PC-3 (cell line): Measurements from ENCODE around the gene LRRC8C. TPM values are rescaled to one million over a fixed set of nuclear protein-coding genes. Genes with fewer than 3 reads are reported as not detected.
A peak's percentile ranks its signal among the peaks of the same experiment; 100 is the strongest.
"Not testable (repeated sequence)": the region's sequence is repeated elsewhere in the genome, so short reads cannot be mapped to it uniquely, and the experiment has no call there.

ENCODE experiments used
- ATAC-seq: fragments of 200-7000 bp; cut with Tn5 transposase; 2 replicates; pipeline ENCODE4 v1.9.1; 2020; ENCODE audit warnings: mild to moderate bottlenecking, moderate library complexity
- BruUV-seq: library from RNA; stranded (reverse); fragments of 400-500 nt; replicated peaks from 2 replicates; lab custom pipeline; 2021; lab: Mats Ljungman, UMichigan
- CTCF ChIA-PET: fragments of 300-600 bp; sonication (Branson Sonifier 250); formaldehyde crosslinking; loops from one replicate; lab custom pipeline; 2022; ENCODE audit warnings: antibody characterized with exemption; lab: Charles Lee
- POLR2A ChIA-PET: fragments of 300-600 bp; sonication (Branson Sonifier 250); formaldehyde crosslinking; loops from one replicate; lab custom pipeline; 2022; ENCODE audit warnings: antibody characterized with exemption; ENCODE audit not compliant: unreplicated experiment; lab: Charles Lee
- DNase-seq: peaks from one replicate; pipeline ENCODE4 v3.0.0-alpha.2; 2015
- H2AFZ ChIP-seq: fragments of 300-600 bp; sonication (generic); 2 replicates; pipeline ENCODE4 v1.6.0; 2016; ENCODE audit warnings: antibody characterized with exemption, low read length
- H3F3A ChIP-seq: fragments of 300-600 bp; sonication (generic); one replicate; pipeline ENCODE4 v1.6.0; 2017; ENCODE audit warnings: antibody characterized with exemption, low read length, control low read depth, mild to moderate bottlenecking; ENCODE audit not compliant: unreplicated experiment
- H3K27ac ChIP-seq: fragments of 300-600 bp; sonication (generic); 2 replicates; pipeline ENCODE4 v1.5.1; 2016; ENCODE audit warnings: mild to moderate bottlenecking, low read length
- H3K27me3 ChIP-seq: fragments of 300-600 bp; sonication (generic); 2 replicates; pipeline ENCODE4 v1.6.1; 2016; ENCODE audit warnings: low read length, mixed read lengths
- H3K36me3 ChIP-seq: fragments of 300-600 bp; sonication (generic); 2 replicates; pipeline ENCODE4 v1.6.1; 2016; ENCODE audit warnings: low read depth, mixed run types, low read length, mixed read lengths
- H3K4me1 ChIP-seq: fragments of 300-600 bp; sonication (generic); 2 replicates; pipeline ENCODE4 v1.5.1; 2016; ENCODE audit warnings: low read length; ENCODE audit not compliant: insufficient read depth
- H3K4me2 ChIP-seq: fragments of 300-600 bp; sonication (generic); 2 replicates; pipeline ENCODE4 v1.6.0; 2016; ENCODE audit warnings: low read length
- H3K4me3 ChIP-seq: fragments of 300-600 bp; sonication (generic); 2 replicates; pipeline ENCODE4 v1.5.1; 2016; ENCODE audit warnings: mild to moderate bottlenecking, low read length, mixed read lengths
- H3K79me2 ChIP-seq: fragments of 300-600 bp; sonication (generic); 2 replicates; pipeline ENCODE4 v1.6.1; 2017; ENCODE audit warnings: low read length, mixed read lengths
- H3K9ac ChIP-seq: fragments of 300-600 bp; sonication (generic); 2 replicates; pipeline ENCODE4 v1.6.0; 2016; ENCODE audit warnings: mild to moderate bottlenecking, low read length
- H3K9me2 ChIP-seq: fragments of 300-600 bp; sonication (generic); replicated peaks from 2 replicates; pipeline ENCODE4 v1.6.1; 2016; ENCODE audit warnings: mixed run types, low read length, mixed read lengths
- H3K9me3 ChIP-seq: fragments of 300-600 bp; sonication (generic); 2 replicates; pipeline ENCODE4 v1.6.1; 2016; ENCODE audit warnings: low read length, mixed read lengths
- H4K20me1 ChIP-seq: fragments of 300-600 bp; sonication (generic); 2 replicates; pipeline ENCODE4 v1.6.1; 2016; ENCODE audit warnings: low read length, mixed read lengths
- EZH2 ChIP-seq: fragments of 300-600 bp; sonication (generic); IDR thresholded peaks from one replicate; pipeline ENCODE4 v1.6.1; 2017; ENCODE audit warnings: antibody characterized with exemption, mild to moderate bottlenecking, low read length; ENCODE audit not compliant: unreplicated experiment
- EZH2phosphoT487 ChIP-seq: fragments of 300-600 bp; sonication (generic); IDR thresholded peaks from 2 replicates; pipeline ENCODE4 v1.6.1; 2018; ENCODE audit warnings: mild to moderate bottlenecking, antibody characterized with exemption, low read length, borderline replicate concordance
- intact Hi-C: fragments of 100-400 bp; cut with micrococcal nuclease; formaldehyde crosslinking; loops from 2 replicates; pipeline ENCODE4 v1.9.0; 2023
- total RNA-seq: library from RNA; depleted of rRNA; stranded (reverse); fragments of >200 nt; gene quantifications from 2 replicates; pipeline ENCODE4 v1.2.3, GENCODE V29; 2014
- TF ChIP-seq, protein P1 (sequence below): fragments of 300-600 bp; sonication (generic); conservative IDR thresholded peaks from 2 replicates; pipeline ENCODE4 v1.5.1; 2017; ENCODE audit warnings: antibody characterized with exemption, low read depth, mild to moderate bottlenecking, low read length

LRRC8C gene
- total RNA-seq, 1 experiment from 2014 or later = 4.3 TPM

DNA sequence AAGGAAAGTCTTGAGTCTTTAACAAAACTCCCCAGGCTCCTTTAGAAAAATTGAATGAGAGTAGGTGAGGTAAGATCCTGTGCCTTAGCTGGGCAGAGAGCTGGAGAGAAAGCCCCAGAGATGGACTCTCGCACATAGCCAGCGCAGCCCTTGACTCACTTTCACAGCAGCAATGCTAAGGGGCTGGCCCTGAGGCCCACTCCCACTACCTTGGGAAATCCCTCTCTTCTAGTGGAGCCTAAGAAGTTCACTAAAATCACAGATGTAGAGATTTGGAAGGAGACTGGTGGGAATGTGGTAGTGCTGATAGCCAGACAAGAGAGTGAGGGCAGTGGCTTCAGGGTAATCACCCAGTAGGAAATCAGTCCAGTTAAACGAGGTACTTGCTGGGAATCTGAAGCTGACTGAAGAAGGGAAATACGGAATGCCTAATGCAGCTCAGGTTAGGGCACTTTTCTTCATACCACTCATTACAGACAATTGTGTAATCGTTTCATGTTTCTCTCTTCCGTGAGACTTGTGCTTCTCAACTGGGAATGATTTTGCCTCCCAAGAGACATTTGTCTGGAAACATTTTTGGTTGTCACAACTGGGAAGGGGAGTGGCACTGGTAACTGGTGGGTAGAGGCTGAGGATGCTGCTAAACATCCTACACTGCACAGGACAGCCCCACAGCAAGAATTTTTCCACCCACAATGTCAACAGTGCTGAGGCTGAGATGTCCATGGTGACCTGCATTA is 42.4 kb upstream of the LRRC8C start:
- 0 out of 2 replicates have a peak, but pooled peaks cover 5% of the 10 kb centered on the region for H3K36me3 ChIP-seq
- BruUV-seq = no TSS peak

GRCh38 chr1:89592861-89593302 is 40.0 kb upstream of the LRRC8C start:
- Histone ChIP-seq H2AFZ (0 out of 2 replicates have a peak overlapping the region, but pooled peaks have one; percentile 9), H3K4me2 (peak overlapping the region; percentile 10; the same call in 1 of the 2 replicates), H3K27ac (peak overlapping the region; percentile 32; the same call in 1 of the 2 replicates), H3K4me1 (peaks cover 23% of the 10 kb centered on the region)
- BruUV-seq, H4K20me1 ChIP-seq, H3K27me3 ChIP-seq, H3K4me3 ChIP-seq, CTCF ChIA-PET, H3F3A ChIP-seq, H3K79me2 ChIP-seq, H3K36me3 ChIP-seq, H3K9ac ChIP-seq, POLR2A ChIA-PET, H3K9me3 ChIP-seq, intact Hi-C loops, H3K9me2 ChIP-seq: not testable (repeated sequence)
- ATAC-seq (peak; percentile 67), DNase-seq (peak; percentile 77)

More for the DNA sequence above, 42.4 kb upstream of the LRRC8C start:
- H3K4me3 ChIP-seq = no peak overlapping the region
- H3K4me2 ChIP-seq = no peak overlapping the region
- no peak for ATAC-seq
- TF ChIP-seq, protein P1, sequence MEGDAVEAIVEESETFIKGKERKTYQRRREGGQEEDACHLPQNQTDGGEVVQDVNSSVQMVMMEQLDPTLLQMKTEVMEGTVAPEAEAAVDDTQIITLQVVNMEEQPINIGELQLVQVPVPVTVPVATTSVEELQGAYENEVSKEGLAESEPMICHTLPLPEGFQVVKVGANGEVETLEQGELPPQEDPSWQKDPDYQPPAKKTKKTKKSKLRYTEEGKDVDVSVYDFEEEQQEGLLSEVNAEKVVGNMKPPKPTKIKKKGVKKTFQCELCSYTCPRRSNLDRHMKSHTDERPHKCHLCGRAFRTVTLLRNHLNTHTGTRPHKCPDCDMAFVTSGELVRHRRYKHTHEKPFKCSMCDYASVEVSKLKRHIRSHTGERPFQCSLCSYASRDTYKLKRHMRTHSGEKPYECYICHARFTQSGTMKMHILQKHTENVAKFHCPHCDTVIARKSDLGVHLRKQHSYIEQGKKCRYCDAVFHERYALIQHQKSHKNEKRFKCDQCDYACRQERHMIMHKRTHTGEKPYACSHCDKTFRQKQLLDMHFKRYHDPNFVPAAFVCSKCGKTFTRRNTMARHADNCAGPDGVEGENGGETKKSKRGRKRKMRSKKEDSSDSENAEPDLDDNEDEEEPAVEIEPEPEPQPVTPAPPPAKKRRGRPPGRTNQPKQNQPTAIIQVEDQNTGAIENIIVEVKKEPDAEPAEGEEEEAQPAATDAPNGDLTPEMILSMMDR = no peak
- no peak for TF ChIP-seq EZH2
- TF ChIP-seq EZH2phosphoT487 = no peak
- peaks cover 23% of the 10 kb centered on the region for H3K4me1 ChIP-seq
- H3K9me2 ChIP-seq = no peaks in the 10 kb centered on the region
- H3K27me3 ChIP-seq = no peaks in the 10 kb centered on the region
- DNase-seq = no peak
- no peak overlapping the region for H2AFZ ChIP-seq
- intact Hi-C loops = no loop called here
- POLR2A ChIA-PET = no interaction called here
- no peaks in the 10 kb centered on the region for H3K9me3 ChIP-seq
- no peaks in the 10 kb centered on the region for H3F3A ChIP-seq
- no peak overlapping the region for H3K27ac ChIP-seq
- H3K79me2 ChIP-seq = no peaks in the 10 kb centered on the region
- no peaks in the 10 kb centered on the region for H4K20me1 ChIP-seq
- H3K9ac ChIP-seq = no peak overlapping the region
- CTCF ChIA-PET = no interaction called here

GRCh38 chr1:89594096-89594740 is 38.7 kb upstream of the LRRC8C start:
- intact Hi-C loops = no loop called here

More at GRCh38 chr1:89594096-89594740, 38.7 kb upstream of the LRRC8C start:
- no peak for TF ChIP-seq EZH2phosphoT487
- TF ChIP-seq, protein P1 = no peak
- TF ChIP-seq EZH2 = no peak
- Histone ChIP-seq H3K4me1 (peaks cover 23% of the 10 kb centered on the region), H3K36me3 (no peaks in the 10 kb centered on the region), H3K27ac (no peak overlapping the region), H3K27me3 (no peaks in the 10 kb centered on the region), H3K4me2 (no peak overlapping the region), H3K9me2 (no peaks in the 10 kb centered on the region), H3K79me2 (no peaks in the 10 kb centered on the region), H3K9me3 (no peaks in the 10 kb centered on the region), H3K9ac (no peak overlapping the region), H3F3A (no peaks in the 10 kb centered on the region), H2AFZ (no peak overlapping the region), H4K20me1 (no peaks in the 10 kb centered on the region), H3K4me3 (no peak overlapping the region)
- POLR2A ChIA-PET = no interaction called here
- ATAC-seq = no peak
- no peak for DNase-seq
- CTCF ChIA-PET = no interaction called here
- BruUV-seq = no TSS peak
